SK-N-SH treated with all-trans-retinoic acid at 6 μM for 48 hours (cell line): Measurements from ENCODE around the gene PPP1R1A.

Source experiments
- ATAC-seq: fragments of 200-7000 bp; cut with Tn5 transposase; 3 replicates; pipeline ENCODE4 v1.9.1; 2020; ENCODE audit warnings: mild to moderate bottlenecking, moderate library complexity
- ARNTL ChIP-seq: fragments of 450-650 bp; formaldehyde crosslinking; IDR thresholded peaks from 2 replicates; pipeline ENCODE4 v1.5.0; 2020; ENCODE audit warnings: low read depth, mild to moderate bottlenecking, moderate library complexity, borderline replicate concordance
- BACH2 ChIP-seq: fragments of 250-450 bp; sonication (Bioruptor Pico); IDR thresholded peaks from 2 replicates; pipeline ENCODE4 v1.9.0; 2021; ENCODE audit warnings: mild to moderate bottlenecking, borderline replicate concordance
- CSDC2 ChIP-seq: fragments of 250-450 bp; sonication (Bioruptor Pico); IDR thresholded peaks from 2 replicates; pipeline ENCODE4 v1.5.0; 2020; ENCODE audit warnings: mild to moderate bottlenecking, moderate library complexity
- CSRNP3 ChIP-seq: fragments of 250-450 bp; sonication (Bioruptor Pico); IDR thresholded peaks from 2 replicates; pipeline ENCODE4 v1.5.1; 2021; ENCODE audit warnings: mild to moderate bottlenecking, moderate library complexity
- ESRRG ChIP-seq: fragments of 250-450 bp; sonication (Bioruptor Pico); IDR thresholded peaks from 2 replicates; pipeline ENCODE4 v1.6.1; 2021; ENCODE audit warnings: mild to moderate bottlenecking
- GLIS3 ChIP-seq: fragments of 250-450 bp; sonication (Bioruptor Pico); IDR thresholded peaks from 2 replicates; pipeline ENCODE4 v1.5.0; 2020; ENCODE audit warnings: mild to moderate bottlenecking, moderate library complexity
- ISL1 ChIP-seq: fragments of 250-450 bp; sonication (Bioruptor Pico); IDR thresholded peaks from 2 replicates; pipeline ENCODE4 v2.1.2; 2022; ENCODE audit warnings: mild to moderate bottlenecking, moderate library complexity
- OSR1 ChIP-seq: fragments of 250-450 bp; sonication (Bioruptor Pico); IDR thresholded peaks from 2 replicates; pipeline ENCODE4 v1.8.0; 2022; ENCODE audit warnings: moderate library complexity, mild to moderate bottlenecking, inconsistent platforms
- PATZ1 ChIP-seq: fragments of 250-450 bp; sonication (Bioruptor Pico); IDR thresholded peaks from 2 replicates; pipeline ENCODE4 v1.8.0; 2020; ENCODE audit warnings: mild to moderate bottlenecking, moderate library complexity, borderline replicate concordance
- POU6F1 ChIP-seq: fragments of 250-450 bp; sonication (Bioruptor Pico); IDR thresholded peaks from 2 replicates; pipeline ENCODE4 v1.8.0; 2021; ENCODE audit warnings: low read depth, mild to moderate bottlenecking, moderate library complexity, borderline replicate concordance
- PPARA ChIP-seq: fragments of 250-450 bp; sonication (Bioruptor Pico); IDR thresholded peaks from 2 replicates; pipeline ENCODE4 v1.5.0; 2020; ENCODE audit warnings: mild to moderate bottlenecking, borderline replicate concordance
- RARB ChIP-seq: fragments of 250-450 bp; sonication (Bioruptor Pico); IDR thresholded peaks from 2 replicates; pipeline ENCODE4 v1.8.0; 2021; ENCODE audit warnings: mild to moderate bottlenecking, moderate library complexity
- SNAI2 ChIP-seq: fragments of 250-450 bp; sonication (Bioruptor Pico); IDR thresholded peaks from 2 replicates; pipeline ENCODE4 v1.5.0; 2020; ENCODE audit warnings: mild to moderate bottlenecking, moderate library complexity
- TOX ChIP-seq: fragments of 250-450 bp; sonication (Bioruptor Pico); IDR thresholded peaks from 2 replicates; pipeline ENCODE4 v1.8.0; 2021; ENCODE audit warnings: mild to moderate bottlenecking, moderate library complexity, borderline replicate concordance
- ZC3H10 ChIP-seq: fragments of 250-450 bp; sonication (Bioruptor Pico); IDR thresholded peaks from 2 replicates; pipeline ENCODE4 v1.5.1; 2021; ENCODE audit warnings: mild to moderate bottlenecking, moderate library complexity
- ZFP30 ChIP-seq: fragments of 450-650 bp; formaldehyde crosslinking; IDR thresholded peaks from 2 replicates; pipeline ENCODE4 v1.5.0; 2022; ENCODE audit warnings: mild to moderate bottlenecking, moderate library complexity
- ZNF565 ChIP-seq: fragments of 450-650 bp; formaldehyde crosslinking; conservative IDR thresholded peaks from 2 replicates; pipeline ENCODE4 v1.5.0; 2020; ENCODE audit warnings: low read depth, mild to moderate bottlenecking, moderate library complexity
- ZNF70 ChIP-seq: fragments of 450-650 bp; formaldehyde crosslinking; IDR thresholded peaks from 2 replicates; pipeline ENCODE4 v1.5.0; 2020; ENCODE audit warnings: mild to moderate bottlenecking, moderate library complexity
- ZNF8 ChIP-seq: fragments of 450-650 bp; formaldehyde crosslinking; IDR thresholded peaks from 2 replicates; pipeline ENCODE4 v1.5.0; 2020; ENCODE audit warnings: mild to moderate bottlenecking, moderate library complexity
- TF ChIP-seq, protein P1 (sequence below): fragments of 250-450 bp; sonication (Bioruptor Pico); IDR thresholded peaks from 2 replicates; pipeline ENCODE4 v1.5.1; 2020; ENCODE audit warnings: low read depth, mild to moderate bottlenecking, moderate library complexity

Gene PPP1R1A

GRCh38 chr12:54596526-54596946, 8.1 kb upstream of the PPP1R1A start:
- no peak for TF ChIP-seq ARNTL
- no peak for TF ChIP-seq POU6F1 (CRISPR knock-in tag)
- no peak for TF ChIP-seq CSRNP3
- TF ChIP-seq CSDC2 (CRISPR knock-in tag), result no peak
- no peak for TF ChIP-seq ESRRG (CRISPR knock-in tag)
- TF ChIP-seq GLIS3, result no peak
- TF ChIP-seq ZNF8 (CRISPR knock-in tag), result no peak
- no peak for TF ChIP-seq ISL1
- TF ChIP-seq SNAI2 (CRISPR knock-in tag), result no peak
- TF ChIP-seq, protein P1, sequence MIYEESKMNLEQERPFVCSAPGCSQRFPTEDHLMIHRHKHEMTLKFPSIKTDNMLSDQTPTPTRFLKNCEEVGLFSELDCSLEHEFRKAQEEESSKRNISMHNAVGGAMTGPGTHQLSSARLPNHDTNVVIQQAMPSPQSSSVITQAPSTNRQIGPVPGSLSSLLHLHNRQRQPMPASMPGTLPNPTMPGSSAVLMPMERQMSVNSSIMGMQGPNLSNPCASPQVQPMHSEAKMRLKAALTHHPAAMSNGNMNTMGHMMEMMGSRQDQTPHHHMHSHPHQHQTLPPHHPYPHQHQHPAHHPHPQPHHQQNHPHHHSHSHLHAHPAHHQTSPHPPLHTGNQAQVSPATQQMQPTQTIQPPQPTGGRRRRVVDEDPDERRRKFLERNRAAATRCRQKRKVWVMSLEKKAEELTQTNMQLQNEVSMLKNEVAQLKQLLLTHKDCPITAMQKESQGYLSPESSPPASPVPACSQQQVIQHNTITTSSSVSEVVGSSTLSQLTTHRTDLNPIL, result no peak
- TF ChIP-seq ZFP30, result no peak
- TF ChIP-seq RARB (CRISPR knock-in tag), result no peak
- peak; percentile 93 for ATAC-seq

DNA sequence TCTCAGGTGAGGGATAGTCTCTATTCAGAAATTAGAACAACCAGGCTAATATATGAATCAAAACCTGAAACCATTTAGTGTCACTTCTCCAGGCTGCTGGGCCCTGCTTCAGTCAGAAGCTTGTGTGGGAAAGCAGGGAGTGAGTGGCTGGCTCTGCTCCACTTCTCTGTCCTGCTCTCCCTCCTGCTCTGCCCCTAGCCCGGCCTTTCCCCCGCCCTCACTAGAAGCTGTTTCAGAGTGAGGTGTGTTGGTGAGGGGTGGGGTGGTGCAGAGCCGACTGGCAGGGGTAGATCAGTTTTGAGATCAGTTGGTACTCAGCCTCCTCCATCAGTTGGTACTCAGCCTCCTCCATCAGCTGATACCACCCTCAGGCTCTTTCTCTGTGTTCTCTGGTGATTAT, 7.0 kb upstream of the PPP1R1A start:
- no peak for TF ChIP-seq GLIS3
- TF ChIP-seq PATZ1 (CRISPR knock-in tag), result no peak
- TF ChIP-seq TOX (CRISPR knock-in tag), result no peak
- TF ChIP-seq CSDC2 (CRISPR knock-in tag), result no peak
- TF ChIP-seq SNAI2 (CRISPR knock-in tag), result no peak
- no peak for TF ChIP-seq ZNF565 (CRISPR knock-in tag)
- no peak for TF ChIP-seq ESRRG (CRISPR knock-in tag)
- no peak for TF ChIP-seq POU6F1 (CRISPR knock-in tag)
- TF ChIP-seq ZNF70 (CRISPR knock-in tag), result no peak
- no peak for TF ChIP-seq ZC3H10 (CRISPR knock-in tag)
- no peak for TF ChIP-seq OSR1 (CRISPR knock-in tag)
- ATAC-seq, result no peak

DNA sequence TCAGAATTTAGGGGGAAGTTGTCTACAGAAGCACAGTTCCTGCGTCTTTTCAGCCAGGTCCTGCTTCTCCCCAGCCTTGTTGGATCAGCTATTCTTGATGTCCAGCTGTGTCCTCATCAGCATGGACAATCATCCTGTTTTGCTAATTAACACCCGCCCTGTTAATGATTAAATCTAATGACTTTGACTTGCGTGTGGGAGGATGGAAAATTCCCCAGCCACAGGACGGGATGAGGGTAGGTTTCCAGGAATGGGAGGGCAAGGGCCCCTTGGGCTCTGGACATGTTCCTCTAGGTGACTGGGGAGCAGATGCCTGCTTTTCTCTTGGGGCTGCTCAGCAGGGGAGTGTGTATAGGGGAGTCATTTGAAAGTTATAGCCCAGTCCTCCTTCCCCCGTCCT, 5.3 kb upstream of the PPP1R1A start:
- TF ChIP-seq ESRRG (CRISPR knock-in tag) (no peak), ZNF70 (CRISPR knock-in tag) (no peak), BACH2 (CRISPR knock-in tag) (no peak), PATZ1 (CRISPR knock-in tag) (no peak), OSR1 (CRISPR knock-in tag) (no peak), TOX (CRISPR knock-in tag) (no peak), GLIS3 (no peak)
- ATAC-seq, result no peak

DNA sequence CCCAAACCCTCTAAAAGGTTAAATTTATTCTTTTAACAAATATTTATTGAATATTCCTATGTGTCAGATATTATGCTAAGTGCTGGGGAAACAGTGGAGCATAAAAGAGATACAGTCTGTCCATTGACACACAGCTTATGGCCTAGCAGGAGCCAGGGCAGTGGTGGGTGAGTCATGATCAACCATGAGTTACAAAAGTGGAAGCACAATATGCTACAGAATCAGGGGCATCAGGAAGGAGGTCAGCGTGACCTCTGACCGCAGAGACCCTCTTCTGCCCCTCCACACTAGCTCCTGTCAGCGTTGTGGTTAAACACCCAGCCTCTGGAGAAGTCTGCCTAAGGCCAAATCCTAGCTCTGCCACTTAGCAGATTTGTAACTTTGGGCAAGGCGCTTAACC, 4.7 kb upstream of the PPP1R1A start:
- ATAC-seq, result no peak
- TF ChIP-seq RARB (CRISPR knock-in tag) (no peak), ESRRG (CRISPR knock-in tag) (no peak), OSR1 (CRISPR knock-in tag) (no peak), ZNF565 (CRISPR knock-in tag) (no peak), POU6F1 (CRISPR knock-in tag) (no peak), ZFP30 (no peak), GLIS3 (no peak), PPARA (CRISPR knock-in tag) (no peak), PATZ1 (CRISPR knock-in tag) (no peak), ZNF70 (CRISPR knock-in tag) (no peak), BACH2 (CRISPR knock-in tag) (no peak), CSDC2 (CRISPR knock-in tag) (no peak), ZNF8 (CRISPR knock-in tag) (no peak)
